Epithelial cell of proximal tubule (primary cell): ENCODE results near the gene PTPDC1. TPM values are rescaled to one million over a fixed set of nuclear protein-coding genes. Genes with fewer than 3 reads are reported as not detected.

Experiments
- DNase-seq: peaks from one replicate; pipeline ENCODE4 v3.0.0-alpha.2; 2011; ENCODE audit warnings: low read depth
- H3K4me3 ChIP-seq: 2 replicates; pipeline ENCODE4 v1.5.1; 2011; ENCODE audit warnings: low read depth, mild to moderate bottlenecking, low read length
- total RNA-seq: library from RNA; depleted of rRNA; stranded (reverse); fragments of >200 nt; gene quantifications from 2 replicates; pipeline ENCODE4 v1.2.3, GENCODE V29; 2015
- TF ChIP-seq, protein P1 (sequence below): conservative IDR thresholded peaks from 2 replicates; pipeline ENCODE4 v1.5.1; 2012; ENCODE audit warnings: low read depth, mild to moderate bottlenecking, low read length

The PTPDC1 gene
- total RNA-seq, 1 donor from 2014 or later = 7.8 TPM

DNA sequence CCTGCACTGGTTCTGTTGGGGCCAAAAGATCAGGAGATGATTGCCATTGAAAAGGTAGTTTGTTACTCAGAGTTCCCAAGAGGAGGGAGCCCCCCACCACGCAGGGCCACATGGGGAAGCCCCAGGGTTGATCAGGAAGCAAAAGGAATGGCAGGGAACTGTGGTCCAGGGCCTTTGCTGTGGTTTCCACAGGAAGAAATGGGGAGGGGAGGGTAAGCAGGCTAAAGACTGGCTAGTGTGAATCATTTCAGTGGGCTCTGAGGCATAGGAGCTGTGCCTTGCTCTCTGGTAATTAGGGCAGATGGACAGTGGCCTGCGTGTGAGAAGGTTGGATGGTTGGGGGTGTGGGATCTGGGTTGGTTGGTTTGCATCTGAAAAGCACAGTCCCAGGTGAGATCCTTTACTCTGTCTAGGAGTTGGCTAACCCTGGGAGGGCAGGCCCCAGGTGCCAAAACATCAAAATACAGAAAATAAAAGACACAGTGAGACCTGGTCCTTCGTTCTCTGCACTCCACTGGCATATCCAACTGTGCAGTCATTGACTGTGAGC is 66.1 kb downstream of the PTPDC1 start:
- H3K4me3 ChIP-seq = no peak overlapping the region
- TF ChIP-seq, protein P1, sequence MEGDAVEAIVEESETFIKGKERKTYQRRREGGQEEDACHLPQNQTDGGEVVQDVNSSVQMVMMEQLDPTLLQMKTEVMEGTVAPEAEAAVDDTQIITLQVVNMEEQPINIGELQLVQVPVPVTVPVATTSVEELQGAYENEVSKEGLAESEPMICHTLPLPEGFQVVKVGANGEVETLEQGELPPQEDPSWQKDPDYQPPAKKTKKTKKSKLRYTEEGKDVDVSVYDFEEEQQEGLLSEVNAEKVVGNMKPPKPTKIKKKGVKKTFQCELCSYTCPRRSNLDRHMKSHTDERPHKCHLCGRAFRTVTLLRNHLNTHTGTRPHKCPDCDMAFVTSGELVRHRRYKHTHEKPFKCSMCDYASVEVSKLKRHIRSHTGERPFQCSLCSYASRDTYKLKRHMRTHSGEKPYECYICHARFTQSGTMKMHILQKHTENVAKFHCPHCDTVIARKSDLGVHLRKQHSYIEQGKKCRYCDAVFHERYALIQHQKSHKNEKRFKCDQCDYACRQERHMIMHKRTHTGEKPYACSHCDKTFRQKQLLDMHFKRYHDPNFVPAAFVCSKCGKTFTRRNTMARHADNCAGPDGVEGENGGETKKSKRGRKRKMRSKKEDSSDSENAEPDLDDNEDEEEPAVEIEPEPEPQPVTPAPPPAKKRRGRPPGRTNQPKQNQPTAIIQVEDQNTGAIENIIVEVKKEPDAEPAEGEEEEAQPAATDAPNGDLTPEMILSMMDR = no peak
- DNase-seq = no peak

DNA sequence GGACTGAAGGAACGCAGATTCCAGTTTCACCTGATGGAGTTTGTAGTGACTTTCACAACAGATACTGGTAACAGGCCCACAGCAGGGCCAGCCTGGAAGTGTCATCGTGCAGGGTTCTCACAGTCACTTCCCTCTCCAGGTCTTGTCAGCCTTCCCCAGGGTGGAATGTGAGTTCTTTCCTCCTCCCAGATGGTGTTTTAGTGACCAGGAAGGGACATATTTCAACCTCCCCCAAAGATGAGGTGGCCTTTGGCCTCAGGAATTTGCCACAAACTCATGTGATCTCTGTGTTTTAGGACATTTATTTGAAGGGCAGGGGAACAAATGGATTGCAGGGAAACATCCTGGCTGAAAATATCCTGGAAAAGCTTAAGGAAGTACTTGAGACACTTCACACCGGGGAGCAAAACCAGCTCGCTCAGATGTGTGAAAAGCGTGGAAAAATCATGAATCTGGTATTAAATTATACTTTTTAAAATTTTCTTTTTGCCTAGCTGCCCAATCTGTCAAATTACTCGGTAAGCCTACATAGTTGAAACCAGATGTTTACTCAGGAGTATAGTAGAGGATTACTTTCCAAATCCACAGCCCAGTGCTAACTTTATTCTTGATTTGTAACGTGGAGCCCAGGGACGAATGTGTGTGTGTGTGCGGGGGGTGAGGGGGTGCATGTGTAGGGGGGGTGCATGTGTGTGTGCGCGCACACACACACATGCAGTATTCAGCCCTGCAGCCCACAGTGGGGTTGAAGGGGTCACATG is 66.8 kb downstream of the PTPDC1 start:
- H3K4me3 ChIP-seq = no peak overlapping the region
- DNase-seq = no peak
- TF ChIP-seq, protein P1 = no peak

DNA sequence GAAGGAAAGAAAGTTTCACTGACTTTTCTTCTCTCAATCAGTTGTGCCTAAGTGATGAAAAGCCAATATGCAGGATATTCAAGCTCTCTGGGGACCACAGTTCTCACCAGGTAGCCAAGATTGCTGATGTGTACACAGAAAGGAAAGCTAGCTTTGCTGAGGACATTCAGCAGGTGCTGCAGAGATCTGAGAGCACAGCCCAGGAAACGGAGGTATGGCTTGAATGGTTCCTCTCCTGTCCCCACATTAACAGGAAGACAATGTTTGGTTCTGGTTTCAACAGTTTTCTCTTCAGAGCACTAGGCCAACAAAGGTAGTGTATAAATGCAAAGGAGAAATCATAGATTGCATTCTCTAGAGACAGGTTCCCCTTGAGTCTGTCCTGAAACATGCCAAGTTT is 69.6 kb downstream of the PTPDC1 start:
- no peak overlapping the region for H3K4me3 ChIP-seq
- DNase-seq = no peak
- TF ChIP-seq, protein P1 = no peak

DNA sequence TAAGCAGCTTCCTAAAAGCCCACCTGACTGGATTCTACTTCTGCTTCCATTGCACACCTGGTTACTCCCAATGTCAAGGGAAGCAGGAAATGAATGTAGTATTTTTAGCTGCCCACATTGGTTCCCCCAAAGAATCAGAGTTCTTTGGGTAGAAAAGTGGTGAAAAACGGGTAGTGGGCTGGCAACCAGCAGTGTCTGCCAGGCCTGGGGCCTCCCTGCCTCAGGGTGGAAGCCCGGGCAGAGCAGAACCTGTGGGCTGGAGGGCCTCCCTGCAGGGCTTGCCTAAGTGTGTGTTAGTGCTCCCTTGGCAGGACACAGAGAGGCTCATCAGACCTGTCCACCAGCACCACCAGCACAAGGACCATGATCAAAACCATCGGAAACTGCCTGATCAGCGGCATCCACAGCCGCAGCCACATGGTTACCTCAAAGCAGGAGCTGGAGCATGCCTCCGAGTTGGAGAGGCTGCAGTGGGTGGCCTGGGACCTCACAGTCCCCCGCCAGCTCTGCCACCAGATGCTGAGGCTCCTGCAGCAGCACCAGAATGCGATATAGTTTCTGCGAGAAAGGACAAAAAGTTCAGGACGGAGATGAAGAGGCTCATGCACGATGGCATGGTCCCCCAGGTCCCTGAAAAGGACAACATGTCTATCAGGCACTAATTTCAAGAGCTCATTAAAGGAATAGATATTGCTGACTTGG is 72.2 kb downstream of the PTPDC1 start:
- no peak for DNase-seq
- TF ChIP-seq, protein P1 = no peak
- no peak overlapping the region for H3K4me3 ChIP-seq

DNA sequence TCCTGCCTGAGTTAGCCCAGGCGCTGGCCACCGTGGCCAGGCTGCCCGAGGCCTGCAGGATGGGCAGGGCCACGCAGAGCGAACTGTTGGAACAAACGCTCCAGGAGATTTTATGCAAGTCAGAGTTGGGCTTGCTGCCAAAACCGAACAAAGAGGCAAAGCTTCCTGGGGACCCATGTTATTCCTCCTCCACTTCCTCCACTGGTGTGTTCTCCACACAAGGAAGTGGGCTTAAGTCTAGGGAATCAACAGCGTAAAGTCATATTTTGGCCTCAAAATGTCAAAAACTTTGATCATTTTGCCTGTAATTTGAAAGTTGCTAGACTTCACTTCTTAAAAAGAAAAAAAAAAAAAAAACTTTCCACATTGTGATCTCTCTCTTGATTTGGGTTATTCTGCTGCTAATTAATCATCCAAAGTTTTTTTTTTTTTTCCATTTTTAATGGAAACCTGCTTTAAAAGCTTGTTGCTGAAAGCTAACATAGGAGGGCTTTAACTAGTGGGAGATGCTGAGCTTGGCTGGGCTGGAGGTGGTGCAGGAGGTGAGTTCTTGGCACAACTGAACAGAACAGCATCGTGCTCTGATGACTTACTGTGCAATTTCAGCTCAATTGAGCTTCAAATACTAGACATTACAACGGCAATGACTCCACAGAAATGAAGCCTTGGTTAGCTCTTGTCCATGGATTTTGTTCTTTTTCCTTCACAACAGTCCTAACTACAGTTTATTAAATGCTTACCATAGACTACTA is 73.0 kb downstream of the PTPDC1 start:
- TF ChIP-seq, protein P1 = no peak
- no peak overlapping the region for H3K4me3 ChIP-seq
- DNase-seq = no peak

Other genes with a start within 250 kb of the PTPDC1 start
- gene BARX1, start 129.1 kb upstream of the PTPDC1 start, total RNA-seq = not detected in 2 replicates
- gene ZNF169, start 174.8 kb downstream of the PTPDC1 start, total RNA-seq = 0.75 and 1.2 TPM in 2 replicates
- not detected in 2 replicates for gene NUTM2F, start 244.2 kb downstream of the PTPDC1 start, total RNA-seq